GM18867 (cell line): Measurements from ENCODE around the gene CNP.
"Not testable (repeated sequence)": the region's sequence is repeated elsewhere in the genome, so short reads cannot be mapped to it uniquely, and the experiment has no call there.

Source experiments
- ATAC-seq: cut with Tn5 transposase; IDR thresholded peaks from one replicate; pipeline ENCODE4 v1.9.1; 2021; ENCODE audit warnings: mild to moderate bottlenecking, moderate library complexity; ENCODE audit not compliant: unreplicated experiment

Gene CNP

DNA sequence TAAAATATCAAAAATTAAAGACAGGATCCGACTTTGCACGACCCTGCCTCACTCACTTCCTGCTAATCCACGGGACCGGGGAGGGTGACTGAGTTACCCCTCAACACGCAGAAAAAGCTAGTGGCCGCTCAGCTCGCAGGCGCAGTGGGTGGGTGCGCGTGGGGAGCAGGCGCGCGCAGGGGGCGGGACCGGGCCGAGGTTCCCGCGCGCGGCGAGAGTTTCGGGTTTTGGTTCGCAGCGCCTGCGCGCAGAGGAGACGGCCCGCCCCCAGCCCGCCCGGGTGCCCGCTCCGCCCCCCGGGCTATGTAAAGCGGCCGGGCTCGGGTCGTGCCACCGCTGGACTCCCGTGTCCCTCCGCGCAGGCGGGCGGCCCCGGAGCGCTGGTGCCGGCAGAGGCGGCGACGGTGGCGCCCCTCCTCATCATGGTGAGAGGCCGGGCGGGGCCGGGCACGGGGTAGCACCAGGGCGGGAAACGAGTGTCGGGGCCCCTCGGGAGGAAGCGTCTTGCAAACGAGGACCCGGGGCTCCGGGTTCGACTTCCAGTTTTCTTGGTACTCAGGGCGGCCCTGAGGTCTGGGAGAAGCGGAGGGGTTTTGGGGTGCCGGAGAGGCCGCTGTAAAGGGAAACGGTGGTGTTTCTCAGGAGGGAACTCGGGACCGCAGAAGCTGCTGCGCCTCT lies at the start of gene CNP:
Gene CNP, plus strand, starts transcription at position 333 of the 678 bp plus-strand sequence. Its CDS starts 90 bp downstream, at position 423.
- peak; percentile 59 for ATAC-seq

DNA sequence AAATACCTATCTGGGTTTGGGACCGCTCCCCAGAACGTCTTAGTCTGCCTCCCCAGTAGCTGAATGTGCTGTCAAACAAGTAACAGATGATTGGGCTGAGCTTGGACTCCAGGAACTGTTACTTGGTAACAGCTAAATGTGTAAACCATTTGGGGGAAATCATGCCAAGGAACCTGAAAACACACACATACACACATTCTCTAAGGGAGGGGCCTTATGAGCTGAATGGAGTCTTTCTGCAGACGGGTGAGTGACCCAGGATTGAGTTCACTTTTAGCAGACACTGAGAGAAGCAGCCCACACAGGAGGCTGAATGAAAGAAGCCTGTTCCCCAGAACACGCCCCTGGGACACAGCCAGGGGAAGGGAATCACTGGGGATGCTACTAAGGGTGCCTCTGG lies 49.4 kb upstream of the CNP start:
- no peak for ATAC-seq

DNA sequence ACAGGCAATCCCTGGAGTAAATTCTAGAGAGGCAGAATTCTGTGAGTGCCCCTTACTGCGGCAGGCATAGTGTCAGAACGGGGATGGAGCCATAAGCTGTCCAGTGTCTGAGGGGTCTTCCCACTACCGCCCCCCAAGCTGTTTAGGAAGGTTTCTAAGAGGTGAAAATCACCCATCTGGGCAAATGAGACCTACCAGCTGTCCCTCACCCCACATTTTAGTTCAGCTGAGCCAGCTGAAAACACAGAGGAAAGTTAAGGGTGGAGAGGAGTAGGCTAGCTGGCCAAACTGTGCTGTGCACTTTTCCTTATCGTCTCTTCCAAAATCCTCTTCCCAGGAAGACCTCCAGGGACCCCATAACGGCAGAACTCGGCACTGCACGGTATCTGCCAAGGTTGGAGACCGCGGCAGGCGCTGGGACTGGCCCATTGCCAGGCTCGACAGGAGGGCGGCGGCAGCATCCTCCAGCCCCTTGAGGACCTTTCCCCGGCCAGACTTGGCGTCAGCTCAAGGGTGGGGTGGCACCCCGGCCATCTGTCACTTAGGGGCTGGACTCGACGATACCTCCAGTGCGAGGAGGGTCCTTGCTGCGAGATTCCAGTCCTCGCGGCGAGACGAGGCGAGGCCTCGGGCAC lies 48.8 kb upstream of the CNP start:
- ATAC-seq, result peak; percentile 6

DNA sequence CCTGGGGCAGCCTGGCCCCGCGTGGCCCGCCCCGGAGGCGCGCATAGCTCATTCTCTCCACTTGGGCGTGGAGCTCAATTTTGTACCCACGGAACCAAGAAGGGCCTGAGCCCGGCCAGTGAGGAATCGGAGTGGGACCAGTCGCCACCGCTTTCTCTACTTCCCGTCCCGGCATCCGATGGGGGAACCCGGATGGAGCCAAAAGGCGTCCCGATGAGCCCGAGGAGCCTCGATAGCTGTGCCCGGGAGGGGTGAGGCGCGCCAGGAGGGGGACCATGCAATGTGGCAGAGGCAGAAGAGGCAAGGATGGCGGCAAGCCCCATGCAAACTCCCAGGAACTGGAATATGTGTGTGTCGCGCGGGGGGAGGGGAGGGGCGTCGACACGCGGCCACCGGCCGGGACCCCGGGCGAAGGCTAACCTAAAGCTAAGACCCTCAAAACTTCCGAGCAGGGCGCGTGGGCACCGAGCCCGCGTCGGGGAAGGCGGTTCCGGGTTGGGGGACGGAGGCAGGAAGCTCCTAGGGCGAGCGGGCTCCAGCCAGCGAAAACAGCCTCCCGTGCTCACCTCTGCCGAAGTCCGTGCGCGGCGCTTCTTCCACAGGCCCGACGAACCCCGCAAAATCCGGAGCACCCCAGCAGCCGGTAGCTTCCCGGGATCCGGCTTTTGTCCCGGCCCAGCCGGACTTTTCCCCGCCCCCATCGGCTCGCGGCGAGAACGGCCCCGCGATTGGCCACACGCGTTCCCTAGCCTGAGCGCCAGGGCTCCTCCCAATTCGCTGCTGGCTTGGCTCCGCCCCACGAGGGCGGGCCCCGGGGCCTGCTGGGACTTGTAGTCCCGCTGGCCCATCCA lies 48.1 kb upstream of the CNP start, which contains the start of gene ACLY:
Gene ACLY, minus strand, starts transcription at position 638 of the 851 bp plus-strand sequence. CDS start 5,078 bp downstream, outside the sequence.
- peak; percentile 93 for ATAC-seq

DNA sequence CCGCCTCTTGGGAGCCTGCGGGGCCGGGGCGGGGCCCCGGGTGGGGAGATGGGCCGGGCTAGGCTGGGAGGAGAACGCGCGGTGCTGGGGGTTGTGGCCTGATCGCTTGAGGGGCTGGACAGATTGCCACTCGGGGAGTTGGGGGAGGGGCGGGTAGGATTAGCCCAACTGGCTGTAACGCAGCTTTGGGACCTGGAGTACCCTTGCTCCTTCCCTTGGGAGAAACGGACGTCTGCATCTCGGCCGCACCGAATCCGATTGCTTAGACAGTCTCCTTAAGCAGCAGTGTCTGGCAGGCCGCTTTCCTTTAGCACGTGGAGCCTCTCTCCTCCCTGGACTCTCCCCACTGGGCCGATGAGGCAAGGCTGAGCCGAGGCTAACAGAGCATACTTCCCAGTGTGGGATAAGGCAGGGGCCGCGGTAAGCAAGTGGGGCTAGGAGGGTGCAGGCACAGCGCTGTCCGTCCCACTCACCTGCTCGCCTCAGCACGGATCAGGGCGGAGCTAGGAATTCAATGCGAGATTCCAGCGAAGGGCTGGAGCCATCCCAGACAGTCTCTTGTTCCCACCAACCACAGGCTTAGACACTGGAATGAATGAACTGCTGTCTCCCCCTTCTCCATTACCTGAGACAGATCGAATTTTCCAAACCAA lies 47.3 kb upstream of the CNP start:
- no peak for ATAC-seq

DNA sequence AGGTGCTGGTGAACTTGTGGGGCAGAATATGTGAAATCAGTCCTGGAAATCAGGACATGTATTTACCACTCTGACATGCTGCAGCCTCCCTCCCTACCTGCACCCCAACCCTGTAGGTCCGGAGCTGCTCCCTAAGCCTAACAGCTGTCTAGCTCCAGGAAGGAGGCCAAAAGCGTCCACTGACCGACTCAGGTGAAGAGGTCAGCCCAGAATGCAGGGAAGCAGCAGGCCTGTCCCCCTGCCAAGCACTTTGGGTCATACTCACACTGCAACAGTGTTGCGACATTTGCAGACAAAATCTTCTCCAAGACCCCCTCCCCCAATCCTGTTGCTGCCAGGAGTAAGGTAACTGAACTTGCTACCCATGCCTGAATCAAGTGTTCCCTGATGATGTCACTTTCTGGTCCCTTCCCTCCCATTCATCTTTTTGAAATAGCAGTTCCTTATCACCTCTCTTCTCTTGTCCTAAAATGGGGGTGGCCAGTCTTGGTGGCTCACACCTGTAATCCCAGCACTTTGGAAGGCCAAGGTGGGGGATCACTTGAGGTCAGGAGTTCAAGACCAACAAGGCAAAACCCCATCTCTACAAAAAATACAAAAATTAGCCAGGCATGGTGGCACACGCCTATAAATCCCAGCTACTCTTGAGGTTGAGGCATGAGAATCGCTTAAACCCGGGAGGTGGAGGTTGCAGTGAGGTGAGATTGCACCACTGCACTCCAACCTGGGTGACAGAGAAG lies 46.6 kb upstream of the CNP start:
- no peak for ATAC-seq

DNA sequence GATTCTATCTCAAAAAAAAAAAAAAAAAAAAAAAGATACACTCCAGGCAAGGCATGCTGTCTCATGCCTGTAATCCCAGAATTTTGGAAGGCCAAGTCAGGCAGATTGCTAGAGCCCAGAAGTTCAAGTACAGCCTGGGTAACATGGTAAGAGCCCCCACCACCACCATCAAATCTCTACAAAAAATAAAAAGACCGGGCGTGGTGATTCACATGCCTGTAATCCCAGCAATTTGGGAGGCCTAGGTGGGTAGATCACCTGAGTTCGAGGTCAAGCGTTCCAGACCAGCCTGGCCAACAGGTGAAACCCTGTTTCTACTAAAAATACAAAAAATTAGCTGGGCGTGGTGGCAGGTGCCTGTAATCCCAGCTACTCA lies 46.0 kb upstream of the CNP start:
- no peak for ATAC-seq

DNA sequence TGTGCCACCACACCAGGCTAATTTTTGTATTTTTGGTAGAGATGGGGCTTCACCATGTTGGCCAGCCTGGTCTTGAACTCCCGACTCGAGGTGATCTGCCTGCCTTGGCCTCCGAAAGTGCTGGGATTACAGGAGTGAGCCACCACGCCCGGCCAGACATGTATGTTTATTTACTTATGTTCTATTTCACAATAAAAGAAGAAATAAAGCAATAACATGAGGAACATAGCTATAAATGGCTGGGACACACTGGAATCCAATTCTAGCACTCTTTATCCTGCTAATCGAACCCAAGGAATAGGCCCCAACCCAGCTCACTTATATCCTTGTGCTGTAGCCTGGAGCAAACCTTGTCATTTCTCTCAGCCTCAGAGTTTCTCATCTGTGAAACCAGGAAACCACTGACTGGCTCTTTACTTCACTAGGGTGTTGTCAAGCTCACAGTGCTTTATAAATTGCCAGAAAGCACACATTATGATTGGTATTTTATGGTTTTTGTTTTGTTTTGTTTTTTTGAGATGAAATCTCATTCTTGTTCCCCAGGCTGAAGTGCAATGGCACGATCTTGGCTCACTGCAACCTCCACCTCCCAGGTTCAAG lies 40.5 kb upstream of the CNP start:
- ATAC-seq, result no peak

DNA sequence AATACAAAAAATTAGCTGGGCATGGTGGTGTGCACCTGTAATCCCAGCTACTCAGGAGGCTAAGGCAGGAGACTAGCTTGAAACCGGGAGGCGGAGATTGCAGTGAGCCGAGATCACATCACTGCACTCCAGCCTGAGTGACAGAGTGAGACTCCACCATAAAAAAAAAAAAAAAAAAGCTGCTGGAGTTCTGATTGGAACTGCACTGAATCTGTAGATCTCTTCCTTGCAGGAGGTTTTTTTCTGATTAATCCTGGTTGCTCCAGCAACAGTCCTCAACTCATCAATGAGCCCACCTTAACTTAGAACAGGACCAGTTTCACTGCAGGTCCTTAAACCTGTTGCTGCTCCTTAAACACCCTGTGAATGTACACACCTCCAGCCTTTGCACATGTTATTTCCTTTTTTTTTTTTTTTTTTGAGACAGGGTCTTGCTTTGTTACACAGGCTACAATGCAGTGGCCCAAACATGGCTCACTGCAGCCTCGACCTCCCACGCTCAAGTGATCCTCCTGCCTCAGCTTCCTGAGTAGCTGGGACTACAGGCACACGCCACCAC lies 37.8 kb upstream of the CNP start:
- ATAC-seq, result no peak

DNA sequence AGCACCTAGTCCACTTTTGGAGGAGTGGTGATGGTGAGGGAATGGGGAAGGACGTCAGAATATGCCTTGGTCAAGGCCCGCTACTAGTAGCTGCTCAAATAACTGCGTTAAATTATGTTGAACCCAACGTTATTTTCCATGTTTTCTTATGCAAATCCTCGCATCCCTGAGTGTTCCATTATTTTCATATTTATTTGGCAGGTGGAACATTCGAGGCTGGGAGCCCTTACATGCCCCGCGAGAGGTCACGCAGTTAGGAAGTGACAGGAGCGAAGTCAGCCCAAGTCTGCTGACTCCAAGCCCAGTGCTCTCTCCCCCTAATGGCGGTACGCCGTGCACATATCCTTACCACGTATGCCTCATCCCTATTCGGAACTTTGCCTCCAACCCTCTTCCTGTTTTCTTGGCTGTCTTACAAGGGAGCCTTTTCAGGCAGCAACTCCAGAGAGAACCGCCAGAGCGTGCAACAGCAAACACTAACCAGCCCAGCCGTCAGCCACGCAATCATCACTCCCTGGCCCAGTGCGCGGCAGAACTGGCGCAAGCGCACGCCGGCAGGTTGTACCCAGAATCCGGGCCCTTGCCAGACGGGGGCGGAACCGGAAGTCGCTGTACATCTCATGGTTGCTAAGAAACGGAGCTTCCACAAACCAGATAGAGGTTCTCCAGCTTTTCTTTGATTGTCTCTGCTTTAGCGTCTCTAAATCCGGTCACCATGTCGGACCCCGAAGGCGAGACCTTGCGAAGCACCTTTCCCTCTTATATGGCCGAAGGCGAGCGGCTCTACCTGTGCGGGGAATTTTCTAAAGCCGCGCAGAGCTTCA lies 36.4 kb upstream of the CNP start, which contains the start of gene ODAD4:
Gene ODAD4, plus strand, starts transcription at position 609 of the 824 bp plus-strand sequence. Its CDS starts 107 bp downstream, at position 716.
- peak; percentile 96 for ATAC-seq

DNA sequence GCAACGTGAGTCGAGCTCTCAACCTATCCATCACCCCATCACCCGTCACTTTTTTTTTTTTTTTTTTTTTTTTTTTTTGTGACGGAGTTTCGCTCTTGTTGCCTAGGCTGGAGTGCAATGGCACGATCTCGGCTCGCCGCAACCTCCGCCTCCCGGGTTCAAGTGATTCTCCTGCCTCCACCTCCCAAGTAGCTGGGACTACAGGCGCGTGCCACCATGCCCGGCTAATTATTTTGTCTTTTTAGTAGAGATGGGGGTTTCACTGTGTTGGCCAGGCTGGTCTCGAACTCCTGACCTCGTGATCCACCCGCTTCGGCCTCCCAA lies 35.8 kb upstream of the CNP start:
- not testable (repeated sequence) for ATAC-seq

DNA sequence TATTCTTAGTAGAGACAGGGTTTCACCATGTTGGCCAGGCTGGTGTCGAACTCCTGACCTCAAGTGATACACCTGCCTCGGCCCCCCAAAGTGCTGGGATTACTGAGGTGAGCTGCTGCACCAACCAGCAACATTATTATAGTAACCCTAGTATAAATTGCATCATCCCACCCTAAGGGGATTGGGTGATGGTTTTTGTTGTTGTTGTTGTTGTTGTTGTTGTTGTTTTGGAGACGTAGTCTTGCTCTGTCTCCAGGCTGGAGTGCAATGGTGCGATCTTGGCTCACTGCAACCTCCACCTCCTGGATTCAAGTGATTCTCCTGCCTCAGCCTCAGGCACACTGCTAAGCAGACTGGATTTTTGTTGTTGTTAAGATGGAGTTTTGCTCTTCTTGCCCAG lies 34.9 kb upstream of the CNP start:
- not testable (repeated sequence) for ATAC-seq

DNA sequence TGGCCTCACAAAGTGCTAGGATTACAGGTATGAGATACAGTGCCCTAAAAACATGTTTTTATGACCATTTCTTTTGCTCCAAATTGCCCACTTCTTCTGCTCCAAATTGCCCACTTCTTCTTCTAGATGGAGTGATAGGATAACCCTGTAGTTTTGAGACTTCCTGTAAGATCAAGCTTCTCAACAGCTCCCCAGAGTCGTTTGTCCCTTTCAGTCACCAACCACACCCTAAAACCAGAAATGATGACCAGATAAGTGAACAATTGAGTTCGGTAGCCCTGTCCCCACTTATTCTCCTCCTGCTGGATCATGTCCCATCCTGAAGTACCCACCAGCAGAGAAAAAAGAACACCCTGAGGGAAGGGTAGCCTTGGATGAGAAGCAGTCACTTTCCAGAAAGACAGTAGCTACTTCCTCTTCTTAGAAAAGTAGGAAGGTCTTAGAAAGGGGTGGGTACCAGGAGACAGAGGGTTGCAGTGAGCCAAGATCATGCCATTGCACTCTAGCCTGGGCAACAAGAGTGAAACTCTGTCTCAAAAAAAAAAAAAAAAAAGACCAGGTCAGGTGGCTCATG lies 33.7 kb upstream of the CNP start:
- ATAC-seq, result no peak

DNA sequence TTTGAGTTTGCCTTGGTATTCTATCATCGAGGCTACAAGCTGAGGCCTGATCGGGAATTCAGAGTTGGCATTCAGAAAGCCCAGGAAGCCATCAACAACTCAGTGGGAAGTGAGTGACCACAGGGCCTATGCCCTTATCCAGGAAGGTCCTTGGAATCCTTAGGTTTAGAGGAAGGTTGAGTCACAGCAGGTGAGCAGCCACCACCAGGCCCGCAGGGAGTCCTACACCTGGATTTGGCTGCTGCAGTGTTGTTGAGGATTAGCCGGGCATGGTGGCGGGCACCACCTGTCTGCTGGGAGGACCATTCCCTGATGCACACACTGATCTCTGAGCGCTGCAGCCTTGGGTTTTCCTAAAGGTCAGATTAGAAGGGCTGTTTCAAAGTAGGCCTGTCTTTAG lies 31.0 kb upstream of the CNP start:
- no peak for ATAC-seq

DNA sequence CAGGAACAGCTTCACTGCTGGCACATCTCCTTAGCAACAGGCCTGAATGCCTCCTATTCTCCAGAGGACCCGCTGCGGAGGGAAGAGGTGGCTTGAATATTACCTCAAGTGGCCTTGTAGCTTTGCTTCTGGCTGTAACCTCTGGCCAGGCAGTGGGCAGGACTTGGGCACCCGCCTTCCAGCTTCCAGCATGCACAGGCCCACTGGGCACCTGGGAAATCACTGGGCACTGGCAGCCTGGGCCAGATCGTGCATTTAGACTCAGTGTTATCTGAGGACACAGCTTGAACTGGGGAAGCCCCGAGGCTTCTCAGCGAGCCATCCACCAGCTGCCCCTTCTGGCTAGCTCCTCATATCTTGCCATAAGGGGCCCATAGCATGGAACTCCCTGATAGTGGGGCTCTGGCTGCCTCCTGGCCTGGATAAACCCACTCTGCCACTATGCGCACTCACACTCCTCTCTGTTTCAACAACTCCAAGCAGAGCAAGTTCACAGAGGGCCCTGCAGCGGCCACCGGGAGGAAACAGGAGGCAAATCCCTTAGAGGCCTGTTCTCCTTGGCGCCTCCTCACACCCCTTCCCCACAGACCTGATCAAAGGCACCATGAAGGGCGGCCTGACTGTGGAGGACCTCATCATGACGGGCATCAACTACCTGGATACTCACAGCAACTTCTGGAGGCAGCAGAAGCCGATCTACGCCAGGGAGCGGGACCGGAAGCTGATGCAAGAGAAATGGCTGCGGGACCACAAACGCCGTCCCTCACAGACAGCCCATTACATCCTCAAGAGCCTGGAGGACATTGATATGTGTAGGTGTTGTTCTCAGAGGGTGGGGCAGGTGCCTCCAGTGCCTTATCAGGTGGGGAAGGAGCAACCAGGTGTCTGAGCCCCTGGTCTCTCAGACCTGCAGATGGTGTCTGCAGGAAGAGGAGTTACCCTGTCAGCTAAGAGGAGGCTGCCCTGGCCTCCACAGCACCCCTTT lies 28.3 kb upstream of the CNP start:
- no peak for ATAC-seq

DNA sequence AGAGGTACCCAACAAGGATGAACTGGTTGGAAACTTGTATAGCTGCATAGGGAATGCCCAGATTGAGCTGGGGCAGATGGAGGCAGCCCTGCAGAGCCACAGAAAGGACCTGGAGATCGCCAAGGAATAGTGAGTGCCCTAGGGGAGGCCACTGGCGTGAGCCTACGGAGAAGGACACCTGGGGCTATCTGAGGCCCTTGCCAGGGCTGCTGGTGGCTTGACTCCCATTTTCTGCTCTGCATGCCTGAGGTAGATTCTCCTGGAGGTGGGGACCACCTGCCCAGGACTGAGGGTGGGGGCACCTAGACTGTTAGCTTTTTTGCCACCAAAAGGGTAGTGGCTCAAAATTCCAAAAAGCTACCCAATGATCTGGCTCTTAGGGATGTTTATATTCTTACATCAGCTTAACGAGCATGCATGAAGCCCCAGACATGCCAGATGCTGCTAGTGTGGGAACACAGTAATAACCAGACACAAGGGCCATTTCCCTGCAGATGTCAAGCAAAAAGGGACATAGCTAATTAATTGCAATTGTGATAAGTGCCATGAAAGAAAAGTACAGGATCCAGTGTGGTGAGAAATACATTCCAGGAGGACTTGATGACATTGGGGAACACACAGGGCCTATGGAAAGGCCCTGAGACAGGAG lies 27.4 kb upstream of the CNP start:
- ATAC-seq, result no peak

DNA sequence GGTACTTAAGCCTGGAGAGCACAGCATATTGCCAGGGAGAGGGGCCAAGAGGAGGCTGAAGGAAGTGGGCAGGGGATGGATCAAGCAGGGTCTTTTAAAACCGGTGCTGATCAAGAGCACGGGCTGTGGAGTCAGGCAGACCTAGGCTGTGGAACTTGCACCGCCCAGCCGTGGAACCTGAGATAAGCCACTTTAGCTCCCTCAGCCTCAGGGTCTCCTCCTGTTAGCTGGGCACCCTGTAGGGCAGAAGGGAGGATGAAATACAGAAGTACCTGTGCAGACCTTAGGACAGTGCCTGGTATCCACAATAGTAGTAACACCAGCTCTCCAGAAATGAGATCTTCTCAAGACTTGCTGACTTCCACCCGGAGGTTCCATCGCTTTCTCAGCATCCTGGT lies 26.9 kb upstream of the CNP start:
- no peak for ATAC-seq
